A673 (cell line): ENCODE results near the gene OARD1. TPM values are rescaled to one million over a fixed set of nuclear protein-coding genes. Genes with fewer than 3 reads are reported as not detected.

Experiments used
- BruUV-seq: library from RNA; stranded (reverse); fragments of 400-500 nt; replicated peaks from 2 replicates; lab custom pipeline; 2021; lab: Mats Ljungman, UMichigan
- CTCF ChIA-PET: fragments of 300-600 bp; sonication (Branson Sonifier 250); formaldehyde crosslinking; loops from one replicate; lab custom pipeline; 2022; ENCODE audit warnings: antibody characterized with exemption; lab: Charles Lee
- POLR2A ChIA-PET: fragments of 300-600 bp; sonication (Branson Sonifier 250); formaldehyde crosslinking; loops from one replicate; lab custom pipeline; 2022; ENCODE audit warnings: antibody characterized with exemption; ENCODE audit not compliant: low non-redundant PET; lab: Charles Lee
- DNase-seq: peaks from one replicate; pipeline ENCODE4 v3.0.0-alpha.2; 2015; ENCODE audit warnings: low spot score
- H3K27ac ChIP-seq: fragments of 200-600 bp; sonication (generic); 2 replicates; pipeline ENCODE4 v1.5.1; 2016; ENCODE audit warnings: mixed run types, low read depth, mild to moderate bottlenecking, mixed read lengths, antibody characterized with exemption, low read length; ENCODE audit not compliant: poor library complexity, severe bottlenecking
- H3K27me3 ChIP-seq: fragments of 200-600 bp; sonication (generic); replicated peaks from 2 replicates; pipeline ENCODE4 v1.6.1; 2017; ENCODE audit warnings: mixed run types, low read depth, mild to moderate bottlenecking, mixed read lengths, antibody characterized with exemption, low read length; ENCODE audit not compliant: insufficient read depth, poor library complexity
- H3K36me3 ChIP-seq: fragments of 200-600 bp; sonication (generic); 2 replicates; pipeline ENCODE4 v1.6.1; 2016; ENCODE audit warnings: mixed run types, mild to moderate bottlenecking, mixed read lengths, antibody characterized with exemption, low read length; ENCODE audit not compliant: insufficient read depth, poor library complexity, severe bottlenecking
- H3K4me1 ChIP-seq: fragments of 200-600 bp; sonication (generic); 2 replicates; pipeline ENCODE4 v1.6.1; 2017; ENCODE audit warnings: mixed run types, mild to moderate bottlenecking, mixed read lengths, antibody characterized with exemption, low read length; ENCODE audit not compliant: insufficient read depth, poor library complexity, severe bottlenecking
- H3K4me3 ChIP-seq: fragments of 200-600 bp; sonication (generic); 2 replicates; pipeline ENCODE4 v1.5.1; 2016; ENCODE audit warnings: low read depth, mixed run types, mild to moderate bottlenecking, mixed read lengths, low read length; ENCODE audit not compliant: poor library complexity, severe bottlenecking
- H3K9me3 ChIP-seq: fragments of 200-600 bp; sonication (generic); 2 replicates; pipeline ENCODE4 v1.6.1; 2016; ENCODE audit warnings: mixed run types, low read depth, mild to moderate bottlenecking, mixed read lengths, antibody characterized with exemption, low read length; ENCODE audit not compliant: poor library complexity, severe bottlenecking
- EZH2 ChIP-seq: fragments of 200-600 bp; sonication (generic); IDR thresholded peaks from 2 replicates; pipeline ENCODE4 v1.6.1; 2017; ENCODE audit warnings: borderline replicate concordance, low read depth, mild to moderate bottlenecking, mixed read lengths, antibody characterized with exemption, low read length; ENCODE audit not compliant: poor library complexity, severe bottlenecking
- intact Hi-C: fragments of 100-400 bp; cut with micrococcal nuclease; formaldehyde crosslinking; loops from one replicate; pipeline ENCODE4 v1.10.0; 2022; ENCODE audit not compliant: unreplicated experiment
- total RNA-seq: library from RNA; stranded (reverse); gene quantifications from 2 replicates; pipeline ENCODE4 v1.2.3, GENCODE V29; 2021
- TF ChIP-seq, protein P1 (sequence below): fragments of 300-800, 200-600 bp; sonication (generic); conservative IDR thresholded peaks from 2 replicates; pipeline ENCODE4 v1.5.1; 2017; ENCODE audit warnings: low read depth, mild to moderate bottlenecking, antibody characterized with exemption, low read length, moderate library complexity, mixed read lengths

The OARD1 gene
- total RNA-seq, 1 experiment from 2014 or later: 27.3 TPM

DNA sequence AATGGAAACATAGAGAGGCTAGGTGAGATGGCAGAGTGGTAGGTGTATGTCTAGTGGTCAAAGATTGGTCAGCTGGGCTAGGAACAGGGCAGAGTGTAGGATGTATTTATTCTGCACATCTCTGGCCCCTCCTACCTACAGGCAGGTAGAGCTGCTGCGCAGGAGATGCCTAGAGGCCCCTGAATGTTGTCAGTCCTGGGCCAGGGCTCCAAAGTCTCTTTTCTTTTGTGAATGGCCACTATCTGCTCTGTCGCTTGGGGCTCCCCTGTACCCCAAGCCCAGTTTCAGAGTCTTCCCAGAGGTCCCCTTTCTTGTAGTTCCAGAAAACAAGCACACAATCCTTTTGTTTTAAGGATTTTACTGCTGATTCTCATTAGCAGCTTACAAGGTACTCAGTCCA lies 24.9 kb downstream of the OARD1 start:
- Histone ChIP-seq H3K4me3 (no peak overlapping the region), H3K9me3 (no peaks in the 10 kb centered on the region), H3K4me1 (peaks cover 4% of the 10 kb centered on the region), H3K36me3 (no peaks in the 10 kb centered on the region), H3K27me3 (no peaks in the 10 kb centered on the region), H3K27ac (no peak overlapping the region)
- TF ChIP-seq, protein P1, sequence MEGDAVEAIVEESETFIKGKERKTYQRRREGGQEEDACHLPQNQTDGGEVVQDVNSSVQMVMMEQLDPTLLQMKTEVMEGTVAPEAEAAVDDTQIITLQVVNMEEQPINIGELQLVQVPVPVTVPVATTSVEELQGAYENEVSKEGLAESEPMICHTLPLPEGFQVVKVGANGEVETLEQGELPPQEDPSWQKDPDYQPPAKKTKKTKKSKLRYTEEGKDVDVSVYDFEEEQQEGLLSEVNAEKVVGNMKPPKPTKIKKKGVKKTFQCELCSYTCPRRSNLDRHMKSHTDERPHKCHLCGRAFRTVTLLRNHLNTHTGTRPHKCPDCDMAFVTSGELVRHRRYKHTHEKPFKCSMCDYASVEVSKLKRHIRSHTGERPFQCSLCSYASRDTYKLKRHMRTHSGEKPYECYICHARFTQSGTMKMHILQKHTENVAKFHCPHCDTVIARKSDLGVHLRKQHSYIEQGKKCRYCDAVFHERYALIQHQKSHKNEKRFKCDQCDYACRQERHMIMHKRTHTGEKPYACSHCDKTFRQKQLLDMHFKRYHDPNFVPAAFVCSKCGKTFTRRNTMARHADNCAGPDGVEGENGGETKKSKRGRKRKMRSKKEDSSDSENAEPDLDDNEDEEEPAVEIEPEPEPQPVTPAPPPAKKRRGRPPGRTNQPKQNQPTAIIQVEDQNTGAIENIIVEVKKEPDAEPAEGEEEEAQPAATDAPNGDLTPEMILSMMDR: no peak
- TF ChIP-seq EZH2: no peak
- POLR2A ChIA-PET: no interaction called here
- BruUV-seq: no TSS peak
- no peak for DNase-seq
- intact Hi-C loops: no loop called here
- CTCF ChIA-PET: no interaction called here

DNA sequence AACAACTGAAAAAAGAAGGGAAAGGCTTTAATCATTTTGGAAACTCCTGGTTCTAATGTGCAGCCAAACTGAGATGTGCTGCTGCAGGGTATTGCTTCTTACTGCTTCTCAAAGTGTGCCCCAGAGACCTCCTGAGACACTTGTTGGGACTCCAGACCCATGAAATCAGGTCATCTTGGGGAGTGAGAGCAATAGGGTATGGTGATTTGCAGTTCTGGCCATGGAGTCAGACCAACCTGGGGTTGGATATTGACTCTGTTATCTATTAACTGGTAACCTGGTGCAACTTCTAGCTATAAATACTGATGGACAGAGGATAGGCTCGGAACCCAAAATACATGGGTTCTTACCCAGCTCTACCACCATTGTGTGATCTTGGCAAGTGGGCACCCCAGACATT lies 26.1 kb downstream of the OARD1 start:
- intact Hi-C loops: no loop called here
- POLR2A ChIA-PET: no interaction called here
- TF ChIP-seq EZH2: no peak
- TF ChIP-seq, protein P1: no peak

DNA sequence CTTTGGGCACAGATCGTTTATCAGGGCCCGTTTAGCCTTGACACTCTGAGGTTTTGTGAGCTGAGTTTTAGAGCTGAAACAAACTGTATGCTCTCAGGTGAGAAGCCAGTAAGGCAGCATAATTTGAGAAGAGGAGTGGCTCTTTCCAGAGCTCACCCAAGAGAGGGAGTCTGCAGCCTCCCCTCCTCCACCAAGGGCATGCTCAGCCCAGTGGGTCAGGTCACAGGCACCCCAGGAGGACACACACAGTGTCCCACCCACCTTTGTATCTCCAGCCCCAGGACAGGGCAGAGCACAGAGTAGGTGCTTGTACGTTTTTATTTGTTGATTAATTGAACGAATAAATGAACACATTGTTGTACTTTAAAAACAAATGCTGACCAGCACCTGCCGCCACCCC lies 26.5 kb downstream of the OARD1 start:
- no peak overlapping the region for H3K27ac ChIP-seq
- no peak for DNase-seq
- no peaks in the 10 kb centered on the region for H3K4me1 ChIP-seq
- no peaks in the 10 kb centered on the region for H3K36me3 ChIP-seq
- H3K4me3 ChIP-seq: no peak overlapping the region
- no peaks in the 10 kb centered on the region for H3K9me3 ChIP-seq
- H3K27me3 ChIP-seq: no peaks in the 10 kb centered on the region
- no TSS peak for BruUV-seq
- intact Hi-C loops: no loop called here
- ChIA-PET CTCF (no interaction called here), POLR2A (no interaction called here)
- no peak for TF ChIP-seq EZH2
- TF ChIP-seq, protein P1: no peak

More for the DNA sequence above, 26.1 kb downstream of the OARD1 start:
- Histone ChIP-seq H3K27ac (no peak overlapping the region), H3K4me3 (no peak overlapping the region), H3K9me3 (no peaks in the 10 kb centered on the region), H3K27me3 (no peaks in the 10 kb centered on the region), H3K36me3 (no peaks in the 10 kb centered on the region), H3K4me1 (no peaks in the 10 kb centered on the region)
- DNase-seq: no peak
- no TSS peak for BruUV-seq
- CTCF ChIA-PET: no interaction called here
